Naive thymus-derived CD8-positive, alpha-beta T cell (primary cell): ENCODE results near the gene ELP4. TPM values are rescaled to one million over a fixed set of nuclear protein-coding genes. Genes with fewer than 3 reads are reported as not detected.

Source experiments
- ATAC-seq, 2 donors: fragments of 150-1000 bp; cut with Tn5 transposase in 1 of 2; sonication (Bioruptor Pico), chemical (Tn5 transposase) in 1 of 2; 1 replicate in 1 of 2; 2 replicates in 1 of 2; pipeline ENCODE4 v1.10.0; 2021; ENCODE audit warnings: mild to moderate bottlenecking in 2 of 2, moderate library complexity in 2 of 2
- POLR2A ChIA-PET: fragments of 350-600 bp; sonication (Branson Sonifier 250); formaldehyde crosslinking; loops from one replicate; lab custom pipeline; 2021; ENCODE audit warnings: antibody characterized with exemption; lab: Charles Lee
- DNase-seq, 10 donors: peaks; one replicate each; pipeline versions ENCODE4 v3.0.0 to v3.0.0-alpha.2; 2020 to 2022
- H3K27ac Mint-ChIP-seq, 10 donors: one replicate each; pipeline ENCODE4 v1.8.0; 2020 to 2022; ENCODE audit warnings: mild to moderate bottlenecking in 10 of 10, mixed read lengths in 10 of 10, moderate library complexity in 4 of 10, inconsistent platforms in 1 of 10
- H3K27me3 Mint-ChIP-seq, 5 donors: one replicate each; pipeline ENCODE4 v1.8.0; 2021 to 2022; ENCODE audit warnings: mixed read lengths in 5 of 5
- H3K36me3 Mint-ChIP-seq, 3 donors: one replicate each; pipeline ENCODE4 v1.8.0; 2020 to 2022; ENCODE audit warnings: mixed read lengths in 3 of 3, mild to moderate bottlenecking in 2 of 3, inconsistent platforms in 1 of 3
- H3K4me1 Mint-ChIP-seq, 4 donors: one replicate each; pipeline ENCODE4 v1.8.0; 2021 to 2022; ENCODE audit warnings: mixed read lengths in 4 of 4
- H3K4me3 Mint-ChIP-seq, 10 donors: one replicate each; pipeline ENCODE4 v1.8.0; 2020 to 2022; ENCODE audit warnings: mild to moderate bottlenecking in 10 of 10, mixed read lengths in 10 of 10, moderate library complexity in 6 of 10, inconsistent platforms in 1 of 10
- H3K9me3 Mint-ChIP-seq, 9 donors: one replicate each; pipeline ENCODE4 v1.8.0; 2020 to 2022; ENCODE audit warnings: mixed read lengths in 9 of 9, mild to moderate bottlenecking in 3 of 9, inconsistent platforms in 1 of 9, moderate library complexity in 1 of 9
- polyA plus RNA-seq, 3 donors: library from polyadenylated mRNA; unstranded; fragments of 300-500 nt; fragmentation: Illumina TruSeq; gene quantifications; one replicate each; pipeline ENCODE4 v1.2.3, GENCODE V29; 2021
- total RNA-seq, 8 experiments: library from RNA in 2 of 8; stranded (reverse) in 2 of 8; gene quantifications; one replicate each; pipeline ENCODE4 v1.2.3 and lab custom pipeline; 2021 to 2026

Gene ELP4
- total and polyA plus RNA-seq, 5 experiments from 2014 or later, result 17.8 to 25.5 (median 23.0) TPM

- Mint-ChIP-seq H3K9me3 (peaks cover 0 to 7% (median 0%) of the 10 kb centered on the region in 9 donors), H3K27ac (peak overlapping the region in 1 of 10 donors; percentile 62), H3K4me1 (peaks cover 26 to 67% (median 58%) of the 10 kb centered on the region in 4 donors)
Observed at GRCh38 chr11:31814176-31814868, 304.8 kb downstream of the ELP4 start.

GRCh38 chr11:31815711-31816467 lies 306.3 kb downstream of the ELP4 start:
- Mint-ChIP-seq H3K27ac (peak overlapping the region in 1 of 10 donors; percentile 57), H3K36me3 (peaks cover 0 to 2% (median 0%) of the 10 kb centered on the region in 3 donors), H3K9me3 (peaks cover 0 to 9% (median 0%) of the 10 kb centered on the region in 9 donors), H3K4me1 (peaks cover 19 to 56% (median 50%) of the 10 kb centered on the region in 4 donors), H3K4me3 (peak overlapping the region; percentile 62 to 84 (median 76)), H3K27me3 (peaks cover 32 to 76% (median 49%) of the 10 kb centered on the region in 5 donors)
- DNase-seq (no peak), ATAC-seq (no peak)
- POLR2A ChIA-PET, result no interaction called here

More at GRCh38 chr11:31814176-31814868, 304.8 kb downstream of the ELP4 start:
- ATAC-seq (no peak), DNase-seq (no peak)
- H3K27me3 Mint-ChIP-seq, result peaks cover 40 to 74% (median 51%) of the 10 kb centered on the region in 5 donors
- peak overlapping the region in 9 of 10 donors; percentile 32 to 82 (median 72) for H3K4me3 Mint-ChIP-seq
- peaks cover 0 to 5% (median 2%) of the 10 kb centered on the region in 3 donors for H3K36me3 Mint-ChIP-seq
- POLR2A ChIA-PET, result no interaction called here

GRCh38 chr11:31816468-31817053 lies 307.0 kb downstream of the ELP4 start:
- Mint-ChIP-seq H3K4me3 (peak overlapping the region; percentile 62 to 84 (median 76)), H3K27ac (peak overlapping the region in 1 of 10 donors; percentile 57), H3K9me3 (peaks cover 0 to 10% (median 0%) of the 10 kb centered on the region in 9 donors), H3K4me1 (peaks cover 17 to 50% (median 46%) of the 10 kb centered on the region in 4 donors), H3K27me3 (peaks cover 32 to 76% (median 48%) of the 10 kb centered on the region in 5 donors), H3K36me3 (peaks cover 0 to 5% (median 5%) of the 10 kb centered on the region in 3 donors)
- ATAC-seq (no peak), DNase-seq (no peak)
- POLR2A ChIA-PET, result no interaction called here

- POLR2A ChIA-PET, result no interaction called here
- Mint-ChIP-seq H3K27ac (peak overlapping the region in 1 of 10 donors; percentile 13), H3K4me3 (peak overlapping the region; percentile 57 to 84 (median 76))
Observed at GRCh38 chr11:31817054-31817620, 307.6 kb downstream of the ELP4 start.

GRCh38 chr11:31817621-31818424 lies 308.3 kb downstream of the ELP4 start:
- ATAC-seq, result peak; percentile 23 to 35
- POLR2A ChIA-PET, result no interaction called here
- Mint-ChIP-seq H3K4me3 (peak overlapping the region; percentile 57 to 84 (median 76)), H3K9me3 (peaks cover 0 to 12% (median 3%) of the 10 kb centered on the region in 9 donors), H3K27ac (peak overlapping the region in 1 of 10 donors; percentile 13), H3K4me1 (peaks cover 10 to 39% (median 36%) of the 10 kb centered on the region in 4 donors), H3K27me3 (peaks cover 33 to 76% (median 51%) of the 10 kb centered on the region in 5 donors), H3K36me3 (peaks cover 0 to 12% (median 6%) of the 10 kb centered on the region in 3 donors)
- no peak for DNase-seq

More at GRCh38 chr11:31817054-31817620, 307.6 kb downstream of the ELP4 start:
- ATAC-seq (peak; percentile 23 to 39), DNase-seq (no peak)
- peaks cover 14 to 45% (median 42%) of the 10 kb centered on the region in 4 donors for H3K4me1 Mint-ChIP-seq
- peaks cover 34 to 76% (median 49%) of the 10 kb centered on the region in 5 donors for H3K27me3 Mint-ChIP-seq
- peaks cover 0 to 10% (median 6%) of the 10 kb centered on the region in 3 donors for H3K36me3 Mint-ChIP-seq
- peaks cover 0 to 10% (median 2%) of the 10 kb centered on the region in 9 donors for H3K9me3 Mint-ChIP-seq

- peaks cover 36 to 80% (median 56%) of the 10 kb centered on the region in 5 donors for H3K27me3 Mint-ChIP-seq
- DNase-seq, result no peak
- no peak for ATAC-seq
Observed at GRCh38 chr11:31818425-31818755, 308.8 kb downstream of the ELP4 start.

GRCh38 chr11:31818874-31819331 lies 309.3 kb downstream of the ELP4 start:
- ATAC-seq (no peak), DNase-seq (no peak)
- H3K4me1 Mint-ChIP-seq, result peaks cover 10 to 36% (median 31%) of the 10 kb centered on the region in 4 donors
- POLR2A ChIA-PET, result no interaction called here
- peaks cover 0 to 12% (median 3%) of the 10 kb centered on the region in 9 donors for H3K9me3 Mint-ChIP-seq
- peaks cover 36 to 86% (median 53%) of the 10 kb centered on the region in 5 donors for H3K27me3 Mint-ChIP-seq
- peaks cover 0 to 12% (median 9%) of the 10 kb centered on the region in 3 donors for H3K36me3 Mint-ChIP-seq
- no peak overlapping the region for H3K27ac Mint-ChIP-seq
- H3K4me3 Mint-ChIP-seq, result peak overlapping the region in 3 of 10 donors; percentile 20 to 74 (median 66)

More at GRCh38 chr11:31818425-31818755, 308.8 kb downstream of the ELP4 start:
- POLR2A ChIA-PET, result no interaction called here
- H3K27ac Mint-ChIP-seq, result no peak overlapping the region
- peaks cover 10 to 38% (median 34%) of the 10 kb centered on the region in 4 donors for H3K4me1 Mint-ChIP-seq
- H3K36me3 Mint-ChIP-seq, result peaks cover 0 to 12% (median 9%) of the 10 kb centered on the region in 3 donors
- peak overlapping the region in 9 of 10 donors; percentile 14 to 74 (median 52) for H3K4me3 Mint-ChIP-seq
- peaks cover 0 to 12% (median 3%) of the 10 kb centered on the region in 9 donors for H3K9me3 Mint-ChIP-seq

- POLR2A ChIA-PET, result no interaction called here
- no peak overlapping the region for H3K27ac Mint-ChIP-seq
- no peak for ATAC-seq
- DNase-seq, result no peak
- H3K27me3 Mint-ChIP-seq, result peaks cover 43 to 87% (median 57%) of the 10 kb centered on the region in 5 donors
- H3K9me3 Mint-ChIP-seq, result peaks cover 0 to 12% (median 3%) of the 10 kb centered on the region in 9 donors
- H3K36me3 Mint-ChIP-seq, result peaks cover 0 to 12% (median 12%) of the 10 kb centered on the region in 3 donors
- H3K4me3 Mint-ChIP-seq, result peak overlapping the region in 2 of 10 donors; percentile 7 to 54
- H3K4me1 Mint-ChIP-seq, result peaks cover 12 to 34% (median 27%) of the 10 kb centered on the region in 4 donors
Observed at GRCh38 chr11:31819621-31820437, 310.3 kb downstream of the ELP4 start.

GRCh38 chr11:31820438-31820818 lies 310.9 kb downstream of the ELP4 start:
- DNase-seq (no peak), ATAC-seq (no peak)
- POLR2A ChIA-PET, result no interaction called here
- peaks cover 8 to 29% (median 24%) of the 10 kb centered on the region in 4 donors for H3K4me1 Mint-ChIP-seq
- H3K4me3 Mint-ChIP-seq, result no peak overlapping the region
- H3K27ac Mint-ChIP-seq, result no peak overlapping the region
- peaks cover 0 to 12% (median 10%) of the 10 kb centered on the region in 3 donors for H3K36me3 Mint-ChIP-seq
- H3K9me3 Mint-ChIP-seq, result peaks cover 0 to 12% (median 3%) of the 10 kb centered on the region in 9 donors
- peaks cover 44 to 87% (median 57%) of the 10 kb centered on the region in 5 donors for H3K27me3 Mint-ChIP-seq

GRCh38 chr11:31821235-31821764 lies 311.7 kb downstream of the ELP4 start:
- Mint-ChIP-seq H3K9me3 (peaks cover 0 to 12% (median 3%) of the 10 kb centered on the region in 9 donors), H3K36me3 (peaks cover 0 to 12% (median 10%) of the 10 kb centered on the region in 3 donors), H3K27ac (no peak overlapping the region), H3K4me1 (peaks cover 10 to 21% (median 20%) of the 10 kb centered on the region in 4 donors), H3K4me3 (no peak overlapping the region), H3K27me3 (peaks cover 43 to 89% (median 58%) of the 10 kb centered on the region in 5 donors)
- DNase-seq (no peak), ATAC-seq (no peak)
- POLR2A ChIA-PET, result no interaction called here
